Caco-2 (cell line): ENCODE results near the gene KATNB1. TPM values are rescaled to one million over a fixed set of nuclear protein-coding genes. Genes with fewer than 3 reads are reported as not detected.
A peak's percentile ranks its signal among the peaks of the same experiment; 100 is the strongest.

Source experiments
- BruUV-seq: library from RNA; stranded (reverse); fragments of 400-500 nt; replicated peaks from 2 replicates; lab custom pipeline; 2021; lab: Mats Ljungman, UMichigan
- CTCF ChIA-PET: fragments of 300-600 bp; sonication (Branson Sonifier 250); formaldehyde crosslinking; loops from one replicate; lab custom pipeline; 2022; ENCODE audit warnings: antibody characterized with exemption; lab: Charles Lee
- POLR2A ChIA-PET: fragments of 300-600 bp; sonication (Branson Sonifier 250); formaldehyde crosslinking; loops from one replicate; lab custom pipeline; 2022; ENCODE audit warnings: antibody characterized with exemption; lab: Charles Lee
- DNase-seq, 2 experiments: peaks; one replicate each; pipeline versions ENCODE4 v3.0.0 to v3.0.0-alpha.2; 2020 to 2022
- H3K27me3 ChIP-seq: replicated peaks from 2 replicates; pipeline ENCODE4 v1.6.0; 2011; ENCODE audit warnings: low read length; ENCODE audit not compliant: control insufficient read depth, insufficient read depth
- H3K36me3 ChIP-seq: 2 replicates; pipeline ENCODE4 v1.5.1; 2011; ENCODE audit warnings: low read length; ENCODE audit not compliant: control insufficient read depth, insufficient read depth
- H3K4me1 ChIP-seq: fragments of 250-450 bp; sonication (Bioruptor Pico); 2 replicates; pipeline ENCODE4 v1.5.1; 2020; ENCODE audit warnings: mild to moderate bottlenecking
- H3K4me3 ChIP-seq: 2 replicates; pipeline ENCODE4 v1.5.1; 2011; ENCODE audit warnings: low read depth, mild to moderate bottlenecking, control low read depth, low read length
- H3K9me3 ChIP-seq: fragments of 250-450 bp; sonication (Bioruptor Pico); 2 replicates; pipeline ENCODE4 v1.5.1; 2020; ENCODE audit warnings: mild to moderate bottlenecking, moderate library complexity
- H3K27ac Mint-ChIP-seq: one replicate; pipeline ENCODE4 v1.8.0; 2022; ENCODE audit warnings: mixed read lengths; ENCODE audit not compliant: unreplicated experiment
- H3K27me3 Mint-ChIP-seq: one replicate; pipeline ENCODE4 v1.8.0; 2022; ENCODE audit warnings: mixed read lengths; ENCODE audit not compliant: insufficient read depth, unreplicated experiment
- H3K36me3 Mint-ChIP-seq: one replicate; pipeline ENCODE4 v1.8.0; 2022; ENCODE audit warnings: mild to moderate bottlenecking, mixed read lengths; ENCODE audit not compliant: insufficient read depth, unreplicated experiment
- H3K4me1 Mint-ChIP-seq: one replicate; pipeline ENCODE4 v1.8.0; 2022; ENCODE audit warnings: low read depth, mixed read lengths; ENCODE audit not compliant: unreplicated experiment
- H3K4me3 Mint-ChIP-seq: one replicate; pipeline ENCODE4 v1.8.0; 2022; ENCODE audit warnings: mild to moderate bottlenecking, moderate library complexity, mixed read lengths; ENCODE audit not compliant: unreplicated experiment
- H3K9me3 Mint-ChIP-seq: one replicate; pipeline ENCODE4 v1.8.0; 2022; ENCODE audit warnings: mixed read lengths; ENCODE audit not compliant: unreplicated experiment
- intact Hi-C: fragments of 100-400 bp; cut with micrococcal nuclease; formaldehyde crosslinking; loops from one replicate; pipeline ENCODE4 v1.10.0; 2022; ENCODE audit not compliant: unreplicated experiment
- total RNA-seq: library from RNA; stranded (reverse); gene quantifications from 2 replicates; pipeline ENCODE4 v1.2.3, GENCODE V29; 2022
- TF ChIP-seq, protein P1 (sequence below), 2 experiments: fragments of 200-600 bp in 1 of 2; IDR thresholded peaks; 1 replicate in 1 of 2; 2 replicates in 1 of 2; pipeline versions ENCODE4 v1.5.1 to v1.8.0; 2011 to 2022; ENCODE audit warnings: antibody characterized with exemption in 1 of 2, control low read depth in 1 of 2, inconsistent platforms in 1 of 2, low read depth in 1 of 2, low read length in 1 of 2, mild to moderate bottlenecking in 1 of 2, moderate library complexity in 1 of 2; ENCODE audit not compliant: insufficient read depth in 1 of 2, severe bottlenecking in 1 of 2, unreplicated experiment in 1 of 2

Gene KATNB1
- total RNA-seq, 1 experiment from 2014 or later: 32.4 TPM

DNA sequence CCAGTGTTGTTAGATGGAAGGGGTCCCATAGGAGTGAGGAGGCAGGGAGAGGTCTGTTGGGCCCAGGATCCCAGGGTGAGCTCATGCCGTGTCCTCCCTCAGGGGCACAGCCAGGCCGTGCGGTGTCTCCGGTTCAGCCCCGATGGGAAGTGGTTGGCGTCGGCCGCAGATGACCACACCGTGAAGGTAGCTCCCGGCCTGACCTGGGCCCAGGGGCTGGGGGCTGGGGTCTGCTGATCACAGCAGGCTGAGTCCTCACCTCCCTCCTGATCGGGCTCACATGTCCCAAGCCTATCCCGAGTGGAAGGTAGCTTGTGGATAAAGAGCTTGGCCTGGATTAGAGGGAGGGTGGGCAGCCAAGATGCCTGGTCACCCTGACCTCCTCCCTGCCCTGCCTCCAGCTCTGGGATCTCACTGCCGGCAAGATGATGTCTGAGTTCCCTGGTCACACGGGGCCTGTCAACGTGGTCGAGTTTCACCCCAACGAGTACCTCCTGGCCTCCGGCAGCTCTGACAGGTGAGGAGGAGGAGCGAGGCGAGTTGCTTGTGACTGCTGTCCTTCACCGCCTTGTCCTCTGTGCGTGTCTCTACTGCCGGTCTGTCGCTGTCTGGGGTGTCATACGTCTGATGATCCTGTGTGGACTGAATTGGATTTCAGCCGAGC is 16.1 kb downstream of the KATNB1 start:
- Mint-ChIP-seq H3K36me3 (peaks cover 25% of the 10 kb centered on the region), H3K9me3 (no peaks in the 10 kb centered on the region), H3K27me3 (no peaks in the 10 kb centered on the region), H3K27ac (no peak overlapping the region), H3K4me3 (no peak overlapping the region), H3K4me1 (peaks cover 7% of the 10 kb centered on the region)
- no TSS peak for BruUV-seq
- Histone ChIP-seq H3K9me3 (no peaks in the 10 kb centered on the region), H3K36me3 (no peaks in the 10 kb centered on the region; the same call in 1 of the 2 replicates), H3K27me3 (no peaks in the 10 kb centered on the region), H3K4me3 (no peak overlapping the region), H3K4me1 (peaks cover 4% of the 10 kb centered on the region; the same call in 1 of the 2 replicates)
- ChIA-PET POLR2A (no interaction called here), CTCF (no interaction called here)
- intact Hi-C loops: no loop called here
- TF ChIP-seq, protein P1, sequence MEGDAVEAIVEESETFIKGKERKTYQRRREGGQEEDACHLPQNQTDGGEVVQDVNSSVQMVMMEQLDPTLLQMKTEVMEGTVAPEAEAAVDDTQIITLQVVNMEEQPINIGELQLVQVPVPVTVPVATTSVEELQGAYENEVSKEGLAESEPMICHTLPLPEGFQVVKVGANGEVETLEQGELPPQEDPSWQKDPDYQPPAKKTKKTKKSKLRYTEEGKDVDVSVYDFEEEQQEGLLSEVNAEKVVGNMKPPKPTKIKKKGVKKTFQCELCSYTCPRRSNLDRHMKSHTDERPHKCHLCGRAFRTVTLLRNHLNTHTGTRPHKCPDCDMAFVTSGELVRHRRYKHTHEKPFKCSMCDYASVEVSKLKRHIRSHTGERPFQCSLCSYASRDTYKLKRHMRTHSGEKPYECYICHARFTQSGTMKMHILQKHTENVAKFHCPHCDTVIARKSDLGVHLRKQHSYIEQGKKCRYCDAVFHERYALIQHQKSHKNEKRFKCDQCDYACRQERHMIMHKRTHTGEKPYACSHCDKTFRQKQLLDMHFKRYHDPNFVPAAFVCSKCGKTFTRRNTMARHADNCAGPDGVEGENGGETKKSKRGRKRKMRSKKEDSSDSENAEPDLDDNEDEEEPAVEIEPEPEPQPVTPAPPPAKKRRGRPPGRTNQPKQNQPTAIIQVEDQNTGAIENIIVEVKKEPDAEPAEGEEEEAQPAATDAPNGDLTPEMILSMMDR (IDR thresholded peaks at IDR 0.05; ENCODE audit: insufficient read depth in 1 of 2, low read depth in 1 of 2, low read length in 1 of 2, severe bottlenecking in 1 of 2, unreplicated experiment in 1 of 2): no peak
- no peak for DNase-seq

DNA sequence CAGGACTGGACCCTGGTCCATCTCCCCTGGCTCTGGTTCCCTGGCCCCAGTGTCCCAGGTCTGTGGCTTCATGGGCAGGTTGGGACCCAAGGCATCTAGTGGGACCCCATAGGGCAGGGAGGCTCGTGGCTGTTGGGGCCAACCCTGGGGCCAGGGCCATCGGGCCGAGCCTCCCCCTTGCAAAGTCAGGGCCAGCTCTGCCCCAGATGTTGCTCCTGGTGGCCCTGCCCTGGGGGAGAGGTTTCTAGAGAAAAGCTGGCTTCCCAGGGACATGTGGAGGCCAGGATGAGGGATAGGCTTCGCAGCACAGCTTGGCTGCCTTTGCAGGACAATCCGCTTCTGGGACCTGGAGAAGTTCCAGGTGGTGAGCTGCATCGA is 16.6 kb downstream of the KATNB1 start:
- H3K36me3 ChIP-seq: no peaks in the 10 kb centered on the region; the same call in 1 of the 2 replicates
- peaks cover 4% of the 10 kb centered on the region; the same call in 1 of the 2 replicates for H3K4me1 ChIP-seq
- ChIA-PET POLR2A (no interaction called here), CTCF (no interaction called here)
- Mint-ChIP-seq H3K4me1 (peaks cover 7% of the 10 kb centered on the region), H3K36me3 (peaks cover 28% of the 10 kb centered on the region), H3K27me3 (no peaks in the 10 kb centered on the region), H3K9me3 (no peaks in the 10 kb centered on the region), H3K27ac (no peak overlapping the region), H3K4me3 (no peak overlapping the region)
- H3K27me3 ChIP-seq: no peaks in the 10 kb centered on the region
- H3K9me3 ChIP-seq: no peaks in the 10 kb centered on the region
- no peak overlapping the region for H3K4me3 ChIP-seq
- no peak for DNase-seq
- TF ChIP-seq, protein P1 (IDR thresholded peaks at IDR 0.05; ENCODE audit: insufficient read depth in 1 of 2, low read depth in 1 of 2, low read length in 1 of 2, severe bottlenecking in 1 of 2, unreplicated experiment in 1 of 2): no peak
- intact Hi-C loops: no loop called here
- BruUV-seq: no TSS peak

DNA sequence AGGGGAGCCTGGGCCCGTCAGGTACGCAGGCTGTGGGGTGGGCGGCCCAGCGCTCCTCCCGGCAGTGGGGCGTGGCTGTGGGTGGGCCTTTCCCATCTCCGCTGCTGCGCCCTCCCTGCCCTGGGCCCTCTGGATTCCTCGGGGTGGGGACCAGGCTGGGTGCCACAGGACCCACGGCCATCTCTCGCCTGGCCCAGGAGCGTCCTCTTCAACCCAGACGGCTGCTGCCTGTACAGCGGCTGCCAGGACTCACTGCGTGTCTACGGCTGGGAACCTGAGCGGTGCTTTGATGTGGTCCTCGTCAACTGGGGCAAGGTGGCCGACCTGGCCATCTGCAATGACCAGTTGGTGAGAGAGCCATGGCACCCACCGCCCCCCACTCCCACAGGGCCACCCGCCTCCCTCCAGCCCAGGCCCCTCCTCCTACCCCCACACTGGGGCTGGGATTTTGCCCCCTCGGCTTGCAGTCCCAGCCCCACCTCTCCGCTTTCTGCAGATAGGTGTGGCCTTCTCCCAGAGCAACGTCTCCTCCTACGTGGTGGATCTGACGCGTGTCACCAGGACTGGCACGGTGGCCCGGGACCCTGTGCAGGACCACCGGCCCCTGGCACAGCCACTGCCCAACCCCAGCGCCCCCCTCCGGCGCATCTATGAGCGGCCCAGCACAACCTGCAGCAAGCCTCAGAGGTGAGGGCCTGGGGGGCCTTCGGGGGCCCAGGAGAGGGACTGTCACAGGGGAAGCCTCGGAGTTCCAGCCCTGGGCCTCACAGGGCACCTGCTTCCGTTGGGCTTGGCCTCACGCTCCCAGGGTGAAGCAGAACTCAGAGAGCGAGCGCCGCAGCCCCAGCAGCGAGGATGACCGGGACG is 17.2 kb downstream of the KATNB1 start:
- Histone ChIP-seq H3K4me3 (no peak overlapping the region), H3K9me3 (no peaks in the 10 kb centered on the region), H3K36me3 (peaks cover 3% of the 10 kb centered on the region; the same call in 1 of the 2 replicates), H3K4me1 (peaks cover 4% of the 10 kb centered on the region; the same call in 1 of the 2 replicates), H3K27me3 (no peaks in the 10 kb centered on the region)
- H3K4me3 Mint-ChIP-seq: no peak overlapping the region
- TF ChIP-seq, protein P1 (IDR thresholded peaks at IDR 0.05; ENCODE audit: insufficient read depth in 1 of 2, low read depth in 1 of 2, low read length in 1 of 2, severe bottlenecking in 1 of 2, unreplicated experiment in 1 of 2): no peak
- ChIA-PET POLR2A (no interaction called here), CTCF (no interaction called here)
- peaks cover 7% of the 10 kb centered on the region for H3K4me1 Mint-ChIP-seq
- no peak overlapping the region for H3K27ac Mint-ChIP-seq
- peak in 1 of 2 experiments; percentile 2 for DNase-seq
- BruUV-seq: no TSS peak
- intact Hi-C loops: no loop called here
- no peaks in the 10 kb centered on the region for H3K27me3 Mint-ChIP-seq
- no peaks in the 10 kb centered on the region for H3K9me3 Mint-ChIP-seq
- peaks cover 31% of the 10 kb centered on the region for H3K36me3 Mint-ChIP-seq
